ENCODE measurements around the gene POLH.
"Not testable (repeated sequence)": the region's sequence is repeated elsewhere in the genome, so short reads cannot be mapped to it uniquely, and the experiment has no call there.

POLH gene

DNA sequence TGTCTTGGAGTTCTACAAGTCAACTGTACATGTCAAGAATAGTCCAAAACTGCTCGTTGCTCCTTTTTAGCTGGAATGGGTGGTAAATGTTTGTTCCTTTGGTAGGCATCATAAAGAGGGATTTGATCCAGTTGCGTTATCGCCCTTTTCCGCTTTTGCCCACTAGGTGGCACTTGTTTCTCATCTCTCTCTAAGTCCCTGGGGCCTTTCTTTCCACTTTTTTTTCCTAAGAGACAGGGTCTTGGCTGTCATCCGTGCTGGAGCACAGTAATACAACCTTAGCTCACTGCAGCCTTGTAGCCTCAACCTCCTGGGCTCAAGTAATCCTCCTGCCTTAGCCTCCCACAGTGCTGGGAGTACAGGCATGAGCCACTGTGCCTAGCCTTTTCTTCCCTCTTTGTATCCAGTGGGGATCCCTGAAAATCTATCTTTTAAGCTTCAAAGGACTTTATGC lies 32.4 kb downstream of the POLH start:
- peak; percentile 22 to 63 for DNase-seq

DNA sequence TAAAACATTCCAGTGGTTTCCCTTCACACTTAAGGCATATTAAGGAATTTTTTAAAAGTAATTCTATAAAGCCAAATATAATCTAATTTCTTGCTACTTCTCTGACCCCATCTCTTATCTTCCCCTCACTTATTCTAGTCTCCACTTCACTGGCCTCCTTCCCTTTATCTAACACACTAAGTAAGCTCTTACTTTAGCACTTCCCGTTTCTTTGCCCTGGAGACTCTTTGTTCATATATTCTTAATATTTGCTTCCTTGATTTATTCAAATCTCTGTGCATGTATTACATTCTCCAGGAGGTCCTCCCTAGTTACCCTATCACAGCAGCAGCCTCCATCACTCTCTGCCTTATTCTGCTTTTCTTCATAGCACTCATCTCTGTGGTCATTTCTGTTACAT lies 32.8 kb downstream of the POLH start:
- no peak for DNase-seq

DNA sequence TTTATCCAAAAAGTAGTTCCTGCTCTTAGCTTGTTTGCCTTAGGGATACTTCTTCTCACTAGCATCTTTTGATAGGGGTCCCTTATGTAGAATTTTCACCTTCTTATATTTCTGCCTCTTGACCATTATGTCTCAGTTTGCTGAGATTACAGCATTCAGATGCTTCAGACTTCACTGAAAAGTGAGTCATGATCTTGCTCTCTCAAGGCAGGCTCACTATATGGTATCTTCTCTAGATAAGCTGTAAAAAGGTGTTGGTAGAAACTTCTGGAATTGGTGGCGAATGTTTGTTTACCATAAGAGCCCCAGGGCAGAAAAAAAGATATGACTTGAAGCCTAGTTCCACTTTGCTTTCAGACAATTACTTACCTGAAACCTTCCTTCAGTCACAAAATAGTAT lies 33.4 kb downstream of the POLH start:
- no peak for DNase-seq

DNA sequence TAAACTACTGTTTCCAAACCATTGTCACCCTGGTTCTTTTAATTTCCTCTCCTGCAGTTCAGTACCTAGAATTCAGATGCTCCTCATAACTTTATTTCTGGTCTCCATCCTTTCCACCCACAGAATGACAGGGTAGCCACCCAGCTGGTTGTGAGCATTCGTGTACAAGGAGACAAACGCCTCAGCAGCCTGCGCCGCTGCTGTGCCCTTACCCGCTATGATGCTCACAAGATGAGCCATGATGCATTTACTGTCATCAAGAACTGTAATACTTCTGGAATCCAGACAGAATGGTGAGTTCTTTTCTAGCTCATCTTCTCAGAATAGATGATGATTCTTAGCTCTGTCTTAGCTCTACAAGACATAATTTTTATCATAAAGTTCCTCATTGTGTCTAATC lies 34.4 kb downstream of the POLH start:
- DNase-seq: no peak

DNA sequence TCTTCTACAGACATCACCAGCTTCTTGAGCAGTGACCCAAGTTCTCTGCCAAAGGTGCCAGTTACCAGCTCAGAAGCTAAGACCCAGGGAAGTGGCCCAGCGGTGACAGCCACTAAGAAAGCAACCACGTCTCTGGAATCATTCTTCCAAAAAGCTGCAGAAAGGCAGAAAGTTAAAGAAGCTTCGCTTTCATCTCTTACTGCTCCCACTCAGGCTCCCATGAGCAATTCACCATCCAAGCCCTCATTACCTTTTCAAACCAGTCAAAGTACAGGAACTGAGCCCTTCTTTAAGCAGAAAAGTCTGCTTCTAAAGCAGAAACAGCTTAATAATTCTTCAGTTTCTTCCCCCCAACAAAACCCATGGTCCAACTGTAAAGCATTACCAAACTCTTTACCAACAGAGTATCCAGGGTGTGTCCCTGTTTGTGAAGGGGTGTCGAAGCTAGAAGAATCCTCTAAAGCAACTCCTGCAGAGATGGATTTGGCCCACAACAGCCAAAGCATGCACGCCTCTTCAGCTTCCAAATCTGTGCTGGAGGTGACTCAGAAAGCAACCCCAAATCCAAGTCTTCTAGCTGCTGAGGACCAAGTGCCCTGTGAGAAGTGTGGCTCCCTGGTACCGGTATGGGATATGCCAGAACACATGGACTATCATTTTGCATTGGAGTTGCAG lies 37.9 kb downstream of the POLH start:
- no peak for DNase-seq

DNA sequence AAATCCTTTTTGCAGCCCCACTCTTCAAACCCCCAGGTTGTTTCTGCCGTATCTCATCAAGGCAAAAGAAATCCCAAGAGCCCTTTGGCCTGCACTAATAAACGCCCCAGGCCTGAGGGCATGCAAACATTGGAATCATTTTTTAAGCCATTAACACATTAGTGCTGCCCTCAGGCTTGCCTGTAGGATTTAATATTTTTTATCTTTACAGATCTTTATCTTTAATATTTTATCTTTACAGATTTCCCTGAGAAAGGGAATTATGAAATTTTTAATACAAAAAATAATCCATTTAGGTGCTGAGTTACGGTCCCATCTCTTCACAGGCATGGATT lies 38.4 kb downstream of the POLH start:
- DNase-seq: no peak

DNA sequence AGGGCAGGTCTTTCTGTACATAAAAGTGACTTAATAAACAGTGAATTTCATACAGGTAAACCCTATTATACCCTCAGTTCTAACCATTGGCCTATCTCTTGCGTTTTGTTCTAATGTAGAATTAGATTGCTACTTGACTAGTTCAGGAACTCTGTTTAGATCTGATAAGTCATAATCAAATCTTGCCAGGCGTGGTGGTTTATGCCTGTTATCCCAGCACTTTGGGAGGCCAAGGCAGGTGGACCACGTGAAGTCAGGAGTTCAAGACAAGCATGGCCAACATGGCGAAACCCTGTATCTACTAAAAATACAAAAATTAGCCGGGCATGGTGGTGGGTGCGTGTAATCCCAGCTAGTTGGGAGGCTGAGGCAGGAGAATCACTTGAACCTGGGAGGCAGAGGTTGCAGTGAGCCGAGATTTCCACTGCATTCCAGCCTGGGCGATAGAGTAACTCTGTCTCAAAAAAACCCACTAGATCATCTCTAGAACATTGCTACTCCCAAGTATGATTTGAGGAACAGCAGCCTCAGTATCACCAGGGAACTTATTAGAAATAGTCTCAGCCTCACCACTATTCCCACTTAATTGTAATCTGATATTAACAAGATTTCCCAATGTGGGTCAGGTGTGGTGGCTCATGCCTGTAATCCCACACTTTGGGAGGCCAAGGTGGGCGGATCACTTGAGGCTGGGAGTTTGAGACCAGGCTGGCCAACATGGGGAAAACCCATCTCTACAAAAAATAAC lies 40.9 kb downstream of the POLH start:
- DNase-seq: no peak

DNA sequence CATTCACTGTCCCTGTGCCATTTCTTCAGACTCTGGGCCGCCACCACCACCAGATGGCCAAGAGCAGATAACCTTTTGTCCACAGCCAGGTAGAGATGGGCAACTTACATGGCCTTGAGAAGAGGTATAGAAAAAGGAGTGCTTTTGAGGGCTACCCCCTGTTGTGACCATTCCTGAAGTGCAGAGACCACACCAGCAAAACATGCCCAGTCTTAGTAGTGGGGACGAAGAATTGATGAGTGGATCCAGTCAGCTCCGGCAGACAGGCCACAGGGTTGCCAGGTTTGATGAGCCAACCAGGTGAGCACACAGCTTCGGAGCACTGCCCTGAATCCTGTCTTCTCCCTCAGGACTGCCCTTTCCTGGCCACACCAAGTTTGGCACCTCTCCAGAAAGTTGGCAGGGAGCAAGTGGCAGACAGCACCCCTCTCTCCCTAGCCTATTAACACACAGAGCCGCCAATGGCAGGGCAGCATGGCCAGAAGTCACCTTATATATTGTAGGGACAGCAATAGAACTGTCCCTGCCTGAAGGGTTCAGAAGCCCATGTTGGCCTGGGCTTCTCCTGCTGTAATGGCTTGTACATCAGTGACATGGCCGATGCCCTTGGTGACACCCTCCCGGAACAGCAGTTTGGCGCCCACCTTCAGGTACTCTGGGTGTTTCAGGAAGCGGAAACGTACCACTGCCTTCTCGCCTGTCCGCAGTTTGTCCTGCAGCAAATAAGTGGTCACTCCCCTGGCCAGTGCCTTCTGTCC lies 45.3 kb downstream of the POLH start:
- DNase-seq: no peak

DNA sequence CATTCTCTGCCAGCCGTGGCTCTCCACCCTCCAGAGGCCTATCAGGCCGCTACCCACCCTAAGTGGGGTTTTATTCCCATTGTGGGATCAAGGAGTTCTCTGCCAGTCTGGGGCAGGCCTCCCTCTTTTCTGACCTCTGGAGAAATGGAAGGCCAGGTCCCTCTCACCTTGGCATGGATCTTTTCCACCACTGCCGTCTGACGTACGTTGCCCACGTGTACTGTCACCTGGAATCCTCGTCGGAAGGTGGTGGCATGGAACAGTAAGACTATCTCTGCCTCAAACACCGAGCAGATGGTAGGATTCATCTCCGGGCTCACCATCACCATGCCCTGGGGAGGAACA lies 45.8 kb downstream of the POLH start:
- DNase-seq: no peak

DNA sequence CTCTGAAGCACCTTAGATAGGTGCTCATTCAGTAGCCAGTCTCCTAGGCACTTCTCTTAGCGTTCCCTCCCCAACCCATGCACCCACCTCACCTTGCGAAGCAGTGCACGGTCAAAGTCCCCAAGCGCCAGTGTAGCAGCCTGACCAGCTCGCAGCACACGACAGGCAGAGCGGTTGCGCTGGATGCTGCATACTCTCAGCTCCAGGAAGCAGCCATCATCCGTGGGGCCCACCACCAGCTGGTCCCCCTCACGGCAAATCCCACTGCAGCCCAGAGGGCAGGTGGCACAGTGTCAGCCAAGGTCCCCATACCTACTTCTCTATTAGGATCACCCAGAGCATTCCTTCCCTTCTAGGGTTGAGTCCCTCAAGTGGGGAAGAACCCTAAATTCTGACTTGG lies 46.6 kb downstream of the POLH start:
- DNase-seq: no peak

DNA sequence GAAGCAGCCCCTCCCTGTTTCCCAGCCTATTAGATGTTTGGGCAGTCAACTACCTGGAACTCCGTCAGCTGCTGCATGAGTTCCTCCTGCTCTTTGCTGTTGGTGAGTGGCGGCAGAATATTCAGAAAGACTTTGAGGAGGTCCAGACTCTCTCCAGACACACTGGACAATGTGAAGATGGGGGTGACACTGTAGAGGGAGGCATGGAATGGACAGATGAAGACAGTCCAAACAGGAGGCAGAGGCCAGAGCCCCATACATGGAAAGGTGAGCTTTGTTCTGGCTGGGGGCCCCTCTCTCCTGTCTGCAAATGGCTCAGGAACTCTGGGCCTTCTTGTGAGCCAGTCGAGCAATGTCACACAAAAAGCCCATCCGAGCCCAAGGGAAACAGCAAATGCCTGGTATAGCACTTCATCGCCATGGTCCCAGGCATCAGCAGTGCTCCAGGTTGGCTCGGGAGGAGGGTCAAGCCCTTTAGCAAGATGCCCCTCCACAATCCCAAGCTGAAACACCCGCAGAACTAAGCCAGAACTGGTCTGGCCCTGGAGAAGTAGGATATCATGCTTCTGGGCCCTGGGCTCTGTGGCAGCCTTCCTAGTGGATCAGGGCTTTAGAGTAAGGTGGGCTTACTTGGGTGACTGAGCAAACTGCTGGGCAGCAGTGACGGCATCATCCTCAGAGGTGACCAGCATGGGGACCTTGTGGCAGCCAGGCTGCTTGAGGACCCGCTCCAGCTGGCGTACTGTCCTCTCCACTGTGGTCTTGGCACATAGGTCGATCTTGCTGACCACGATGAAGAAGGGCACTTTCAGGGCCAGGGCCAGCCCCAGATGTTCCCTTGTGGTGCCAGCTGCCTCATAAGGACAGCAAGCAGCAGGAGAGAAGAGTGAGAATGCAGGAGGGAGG lies 48.1 kb downstream of the POLH start:
- DNase-seq: no peak

DNA sequence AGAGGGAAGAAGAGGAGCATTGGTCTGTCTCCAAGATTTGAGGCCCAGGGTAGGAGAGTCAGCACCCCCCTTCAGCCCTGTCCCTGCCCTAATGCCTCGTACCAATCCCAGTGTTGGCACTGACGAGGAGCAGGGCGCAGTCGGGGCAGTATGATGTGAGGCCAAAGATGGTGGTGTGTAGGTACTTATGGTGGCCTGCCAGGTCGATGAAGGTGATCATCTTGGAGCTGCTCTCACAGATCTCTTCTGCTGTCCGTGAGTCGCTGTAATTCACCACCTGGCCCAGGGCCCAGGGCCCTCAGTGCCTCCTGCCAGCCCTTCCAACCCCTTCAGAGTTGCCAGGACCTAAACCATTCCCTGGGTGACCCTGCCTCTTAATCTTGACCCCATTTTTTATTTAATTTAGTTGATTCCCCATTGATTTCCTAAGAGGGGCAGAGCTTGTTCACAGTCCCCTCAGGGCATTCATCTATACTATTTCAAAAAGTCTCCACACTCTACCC lies 48.9 kb downstream of the POLH start:
- DNase-seq: no peak

DNA sequence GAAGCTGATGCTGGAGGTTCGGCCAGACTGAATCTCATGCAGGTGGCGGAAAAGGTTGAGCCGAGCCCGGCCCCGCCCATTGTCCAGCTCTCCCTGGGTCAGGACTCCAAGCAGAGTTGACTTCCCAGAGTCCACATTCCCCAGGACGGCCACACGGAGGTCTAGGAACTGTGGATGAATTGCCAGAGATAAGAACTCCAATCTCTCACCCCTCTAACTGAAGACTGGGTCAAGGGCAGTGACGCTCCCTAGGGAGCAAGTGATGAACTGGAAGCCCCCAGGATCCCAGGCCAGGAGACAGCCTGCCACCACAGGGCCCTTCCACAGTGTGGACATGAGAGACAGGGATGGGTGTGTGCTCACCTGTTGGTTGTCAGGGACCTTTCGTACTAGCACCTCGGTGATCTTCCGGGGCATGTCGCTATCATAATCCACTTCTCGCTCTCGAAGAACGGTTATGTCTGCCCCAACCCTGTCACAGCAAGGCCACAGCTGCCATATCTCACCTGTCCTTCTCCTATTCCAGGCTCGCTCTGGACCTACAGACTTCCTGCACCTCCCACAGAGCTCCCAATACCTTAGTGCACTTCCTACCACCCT lies 49.5 kb downstream of the POLH start:
- DNase-seq: no peak

DNA sequence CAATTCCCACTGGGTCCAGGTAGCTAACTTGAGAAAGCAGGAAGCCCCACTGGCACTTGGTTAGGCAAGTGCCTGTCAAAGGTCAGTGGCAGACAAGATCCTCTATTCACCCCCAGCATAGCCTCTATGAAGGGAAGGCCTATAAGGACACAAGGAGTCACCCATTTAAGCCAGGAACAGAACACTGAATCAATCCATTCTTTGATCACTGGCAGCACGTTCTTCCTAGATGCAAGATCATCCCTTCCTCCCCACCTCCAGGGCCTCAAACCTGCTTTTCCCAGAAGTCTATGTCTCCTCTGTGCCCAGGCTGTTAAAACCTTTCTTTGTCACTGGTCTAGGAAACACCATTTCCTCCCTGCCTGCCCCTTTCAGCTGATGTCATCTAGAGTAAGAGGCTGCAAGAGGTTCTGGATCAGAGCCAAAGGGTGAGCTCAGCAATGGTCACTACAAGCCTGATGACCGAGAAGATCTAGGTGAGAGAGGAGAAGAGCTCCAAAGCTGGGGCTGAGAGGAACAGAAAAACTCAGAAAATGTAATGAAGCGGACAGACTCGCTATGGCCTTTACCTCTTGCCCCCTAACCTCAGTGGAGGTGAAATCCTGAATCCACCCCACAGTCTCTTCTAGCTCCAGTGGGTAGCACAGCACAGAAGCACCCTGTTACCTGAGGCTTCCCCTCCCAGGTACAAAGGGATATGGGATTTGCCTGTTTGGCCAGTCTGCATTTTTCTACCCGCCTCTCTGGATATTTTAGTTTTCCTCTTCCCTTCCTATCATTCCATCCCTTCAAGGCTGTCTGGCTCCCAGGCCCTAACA lies 51.2 kb downstream of the POLH start:
- DNase-seq: peak in 1 of 2 donors; percentile 10

DNA sequence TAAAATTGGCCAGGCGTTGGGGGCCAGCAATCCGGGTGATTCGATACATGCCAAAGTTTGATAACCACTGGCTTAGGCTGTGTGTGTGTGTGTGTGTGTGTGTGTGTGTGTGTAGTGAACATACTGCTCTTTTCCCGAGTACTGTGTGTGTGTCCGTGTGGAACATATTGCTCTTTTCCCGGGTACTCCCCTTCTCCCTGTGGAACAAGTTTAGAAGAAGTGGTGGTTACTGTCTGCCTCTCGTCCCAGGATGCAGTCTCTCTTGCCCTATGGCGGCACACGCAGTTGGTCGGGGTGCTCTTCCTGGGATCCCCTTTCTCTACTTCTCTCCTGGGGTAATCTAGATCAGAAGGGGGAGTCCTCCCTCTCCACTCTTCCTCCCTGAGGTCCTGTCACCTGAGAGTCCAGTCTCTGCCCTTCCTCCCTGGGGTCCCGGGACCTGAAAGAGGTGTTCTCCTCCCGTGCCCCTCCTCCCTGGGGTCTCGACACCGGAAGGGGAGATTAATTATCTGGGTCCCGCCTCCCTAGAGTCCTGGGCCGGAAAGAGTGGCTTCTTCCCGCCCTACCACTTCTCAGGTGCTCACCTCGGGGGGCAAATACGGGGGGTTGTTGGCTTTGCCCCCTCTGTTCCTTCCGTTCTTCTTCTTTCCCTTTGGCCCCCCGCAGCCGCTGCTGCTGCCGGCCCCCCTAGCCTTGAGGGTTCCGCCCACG lies 52.6 kb downstream of the POLH start:
- peak in 1 of 2 donors; percentile 33 for DNase-seq

DNA sequence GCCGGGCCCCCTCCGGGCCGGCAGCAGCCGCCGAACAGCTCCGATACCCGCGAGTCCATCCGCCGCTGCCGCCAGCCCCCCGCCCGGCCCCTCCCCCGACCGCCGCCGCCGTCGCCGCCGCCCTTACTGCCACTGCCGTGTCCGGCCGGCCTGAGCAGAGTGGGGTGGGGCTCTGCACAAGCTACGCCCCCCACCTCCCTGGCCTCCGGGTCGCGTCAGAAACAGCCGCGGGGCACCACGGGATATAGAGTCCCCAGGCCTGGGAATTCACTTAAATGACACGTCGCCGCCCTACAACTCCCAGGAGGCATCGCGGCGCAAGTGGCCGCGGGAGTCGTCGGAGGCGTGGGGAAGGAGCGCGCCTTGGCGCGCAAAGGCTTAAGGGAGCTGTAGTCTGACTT lies 53.1 kb downstream of the POLH start, which contains the start of gene GTPBP2:
TSS of gene GTPBP2 (minus strand) at position 161 of the 401 bp plus-strand sequence. CDS start at position 59, 102 bp downstream.
- peak; percentile 99 for DNase-seq

DNA sequence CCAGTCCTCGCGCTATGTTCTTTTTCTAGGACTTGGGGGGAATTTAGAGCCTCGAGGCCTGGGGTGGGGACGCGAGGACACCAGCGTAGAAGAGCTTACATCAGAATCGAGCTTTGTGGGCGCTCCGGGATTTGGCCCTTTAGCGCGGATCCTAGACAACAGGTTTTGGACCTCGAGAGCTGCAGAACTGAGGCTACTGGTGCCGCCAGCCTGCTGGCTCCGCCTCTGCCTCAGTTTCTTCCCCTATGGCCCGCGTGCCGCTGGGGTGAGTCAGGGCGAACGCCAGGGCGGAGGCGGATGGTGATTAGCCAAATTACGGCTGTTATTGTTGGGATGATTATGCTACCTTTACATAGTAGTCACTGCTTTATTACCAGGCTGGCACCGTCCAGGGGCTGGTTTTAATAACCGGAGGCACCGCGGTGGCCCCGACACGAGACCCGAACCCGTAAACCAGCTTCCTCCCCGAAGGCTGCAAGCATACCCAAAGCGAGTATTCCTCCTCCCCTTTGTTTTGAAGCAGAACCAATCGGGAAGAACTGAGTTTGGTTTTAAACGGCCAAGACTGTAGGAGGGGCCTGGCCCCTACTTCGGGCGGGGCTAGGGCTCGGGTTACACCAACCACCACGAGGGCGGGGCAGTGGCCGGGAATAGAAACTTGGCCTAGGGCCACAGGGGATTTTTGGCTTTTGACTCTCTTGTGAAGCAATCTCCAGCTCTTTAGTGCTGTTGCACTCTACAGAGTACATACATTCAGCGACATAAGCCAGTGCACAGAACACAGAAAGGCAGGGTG lies 53.7 kb downstream of the POLH start:
- DNase-seq: peak; percentile 82 to 88

DNA sequence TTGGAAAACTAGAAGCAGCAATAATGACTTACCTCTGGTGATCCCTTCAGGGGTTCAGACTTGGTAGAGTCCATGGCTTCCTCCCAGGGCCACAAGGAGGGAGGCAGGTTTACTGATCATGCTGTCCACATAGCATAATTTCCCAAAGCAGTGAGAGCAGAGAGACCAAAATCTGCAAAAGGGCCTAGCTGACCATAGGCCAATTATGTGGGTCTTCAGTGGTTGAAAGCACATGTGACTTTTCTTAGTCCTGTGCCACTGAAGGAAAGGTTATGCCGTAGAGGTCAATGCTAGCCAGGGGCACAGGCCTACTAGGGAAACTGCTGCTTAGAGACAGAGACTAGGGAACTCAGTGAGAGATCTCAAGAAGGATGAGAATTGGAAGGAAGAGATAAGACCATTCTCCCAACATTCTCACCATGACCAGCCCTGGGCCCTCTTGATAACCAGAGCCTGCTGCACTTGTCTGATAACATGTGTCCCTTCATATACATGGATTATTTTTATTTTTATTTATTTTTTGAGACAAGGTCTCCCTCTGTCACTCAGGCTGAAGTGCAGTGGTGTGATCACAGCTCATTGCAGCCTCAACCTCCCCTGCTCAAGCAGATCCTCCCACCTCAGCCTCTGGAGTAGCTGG lies 55.1 kb downstream of the POLH start:
- no peak for DNase-seq

DNA sequence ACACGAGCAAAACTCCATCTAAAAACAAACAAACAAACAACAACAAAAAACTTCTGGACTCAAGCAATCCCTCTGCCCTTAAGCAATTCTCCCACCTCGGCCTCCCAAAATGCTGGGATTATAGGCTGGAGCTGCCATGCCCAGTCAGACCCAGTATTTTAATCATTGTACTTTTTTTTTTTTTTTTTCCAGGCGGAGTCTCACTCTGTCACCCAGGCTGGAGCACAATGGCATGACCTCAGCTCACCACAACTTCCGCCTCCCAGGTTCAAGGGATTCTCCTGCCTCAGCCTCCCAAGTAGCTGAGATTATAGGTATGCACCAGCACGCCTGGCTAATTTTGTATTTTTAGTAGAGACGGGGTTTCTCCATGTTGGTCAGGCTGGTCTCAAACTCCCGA lies 57.0 kb downstream of the POLH start:
- not testable (repeated sequence) for DNase-seq

Measured in hippocampal formation (tissue), 2 donors.